ENCODE measurements around the gene ETV2.

DNA sequence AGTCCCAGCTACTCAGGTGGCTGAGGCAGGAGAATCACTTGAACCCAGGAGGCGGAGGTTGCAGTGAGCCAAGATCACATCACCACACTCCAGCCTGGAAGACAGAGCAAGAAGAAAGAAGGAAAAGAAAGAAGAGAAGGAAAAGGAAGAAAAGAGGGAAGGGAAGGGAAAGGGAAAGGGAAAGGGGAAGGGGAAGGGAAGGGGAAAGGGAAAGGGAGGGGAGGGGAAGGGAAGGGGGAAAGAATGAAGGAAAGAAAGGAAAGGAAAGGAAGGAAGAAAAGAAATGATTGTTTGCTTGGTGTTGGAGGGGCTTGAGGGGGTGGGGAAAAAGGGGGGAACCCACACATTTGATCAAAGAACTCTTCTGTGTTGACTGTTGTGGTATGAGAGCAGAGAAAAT is 45.6 kb upstream of the ETV2 start:
- no peak for TF ChIP-seq CTCF (IDR thresholded peaks at IDR 0.05; ENCODE audit: poor library complexity, severe bottlenecking)
- TF ChIP-seq POLR2AphosphoS5 (IDR thresholded peaks at IDR 0.05) = no peak
- TF ChIP-seq EP300 (conservative IDR thresholded peaks at IDR 0.05; ENCODE audit: poor library complexity, severe bottlenecking) = no peak
- TF ChIP-seq EZH2 (IDR thresholded peaks at IDR 0.05; ENCODE audit: borderline replicate concordance, insufficient read depth, low read length, poor library complexity, severe bottlenecking) = no peak
- TF ChIP-seq, protein P1, sequence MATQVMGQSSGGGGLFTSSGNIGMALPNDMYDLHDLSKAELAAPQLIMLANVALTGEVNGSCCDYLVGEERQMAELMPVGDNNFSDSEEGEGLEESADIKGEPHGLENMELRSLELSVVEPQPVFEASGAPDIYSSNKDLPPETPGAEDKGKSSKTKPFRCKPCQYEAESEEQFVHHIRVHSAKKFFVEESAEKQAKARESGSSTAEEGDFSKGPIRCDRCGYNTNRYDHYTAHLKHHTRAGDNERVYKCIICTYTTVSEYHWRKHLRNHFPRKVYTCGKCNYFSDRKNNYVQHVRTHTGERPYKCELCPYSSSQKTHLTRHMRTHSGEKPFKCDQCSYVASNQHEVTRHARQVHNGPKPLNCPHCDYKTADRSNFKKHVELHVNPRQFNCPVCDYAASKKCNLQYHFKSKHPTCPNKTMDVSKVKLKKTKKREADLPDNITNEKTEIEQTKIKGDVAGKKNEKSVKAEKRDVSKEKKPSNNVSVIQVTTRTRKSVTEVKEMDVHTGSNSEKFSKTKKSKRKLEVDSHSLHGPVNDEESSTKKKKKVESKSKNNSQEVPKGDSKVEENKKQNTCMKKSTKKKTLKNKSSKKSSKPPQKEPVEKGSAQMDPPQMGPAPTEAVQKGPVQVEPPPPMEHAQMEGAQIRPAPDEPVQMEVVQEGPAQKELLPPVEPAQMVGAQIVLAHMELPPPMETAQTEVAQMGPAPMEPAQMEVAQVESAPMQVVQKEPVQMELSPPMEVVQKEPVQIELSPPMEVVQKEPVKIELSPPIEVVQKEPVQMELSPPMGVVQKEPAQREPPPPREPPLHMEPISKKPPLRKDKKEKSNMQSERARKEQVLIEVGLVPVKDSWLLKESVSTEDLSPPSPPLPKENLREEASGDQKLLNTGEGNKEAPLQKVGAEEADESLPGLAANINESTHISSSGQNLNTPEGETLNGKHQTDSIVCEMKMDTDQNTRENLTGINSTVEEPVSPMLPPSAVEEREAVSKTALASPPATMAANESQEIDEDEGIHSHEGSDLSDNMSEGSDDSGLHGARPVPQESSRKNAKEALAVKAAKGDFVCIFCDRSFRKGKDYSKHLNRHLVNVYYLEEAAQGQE (IDR thresholded peaks at IDR 0.05; ENCODE audit: borderline replicate concordance) = no peak
- no peak for TF ChIP-seq TAF1 (IDR thresholded peaks at IDR 0.05; ENCODE audit: low read depth)
- TF ChIP-seq RAD21 (conservative IDR thresholded peaks at IDR 0.05) = no peak
